ENCODE results near the gene NBR1.
"Not testable (repeated sequence)": the region's sequence is repeated elsewhere in the genome, so short reads cannot be mapped to it uniquely, and the experiment has no call there.

Gene NBR1

GRCh38 chr17:43165971-43166370 is 5.0 kb upstream of the NBR1 start:
- not testable (repeated sequence) for H3K4me3 ChIP-seq (ENCODE audit: low read depth in 1 of 2, low read length in 2 of 2); H3K9me3 ChIP-seq (ENCODE audit: control insufficient read depth in 1 of 2, low read length in 2 of 2); H3K27ac ChIP-seq (ENCODE audit: low read length); H3K36me3 ChIP-seq (ENCODE audit: control insufficient read depth in 1 of 2, insufficient read depth in 2 of 2, low read length in 2 of 2); H3K27me3 ChIP-seq (ENCODE audit: low read depth, low read length)
- H3K4me1 ChIP-seq (ENCODE audit: control insufficient read depth in 1 of 2, insufficient read depth in 2 of 2, low read length in 2 of 2): peaks cover 0 to 10% of the 10 kb centered on the region in 2 donors

DNA sequence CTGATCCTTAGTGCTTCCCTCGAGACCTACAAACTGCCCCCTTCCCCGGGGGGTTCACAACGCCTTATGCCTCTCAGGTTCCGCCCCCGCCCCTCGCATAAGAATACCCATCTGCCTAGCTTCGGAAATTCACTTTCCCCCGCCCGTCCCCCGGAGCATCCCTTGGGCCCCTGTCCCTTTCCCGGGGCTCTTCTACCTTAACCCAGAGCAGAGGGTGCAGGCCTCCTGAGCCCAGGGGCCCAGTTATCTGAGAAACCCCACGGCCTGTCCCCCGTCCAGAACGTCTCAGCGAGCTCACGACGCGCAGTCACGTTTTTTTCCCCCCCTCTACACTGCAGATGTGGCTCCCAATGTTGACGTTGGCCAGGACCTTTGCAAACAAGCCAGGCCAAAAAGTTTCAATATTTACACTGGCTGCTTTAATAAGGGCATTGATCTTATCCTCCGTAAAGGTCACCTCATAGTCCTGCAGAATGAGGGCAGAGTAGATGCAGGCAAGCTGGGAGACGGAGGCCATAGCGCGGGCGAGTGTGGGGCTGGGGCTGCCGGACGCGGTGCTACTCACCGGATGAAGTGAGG is 1.4 kb upstream of the NBR1 start:
- Histone ChIP-seq H3K27me3 (ENCODE audit: low read depth, low read length) (no peaks in the 10 kb centered on the region), H3K36me3 (ENCODE audit: control insufficient read depth in 1 of 2, insufficient read depth in 2 of 2, low read length in 2 of 2) (peaks cover 0 to 19% of the 10 kb centered on the region in 2 donors), H3K4me3 (ENCODE audit: low read depth in 1 of 2, low read length in 2 of 2) (peak overlapping the region; percentile 84 to 85), H3K4me1 (ENCODE audit: control insufficient read depth in 1 of 2, insufficient read depth in 2 of 2, low read length in 2 of 2) (peaks cover 4 to 28% of the 10 kb centered on the region in 2 donors), H3K27ac (ENCODE audit: low read length) (peak overlapping the region; percentile 99), H3K9me3 (ENCODE audit: control insufficient read depth in 1 of 2, low read length in 2 of 2) (no peaks in the 10 kb centered on the region)

GRCh38 chr17:43170140-43170765 is 761 bp upstream of the NBR1 start:
- H3K4me1 ChIP-seq (ENCODE audit: control insufficient read depth in 1 of 2, insufficient read depth in 2 of 2, low read length in 2 of 2): peaks cover 4 to 31% of the 10 kb centered on the region in 2 donors
- H3K9me3 ChIP-seq (ENCODE audit: control insufficient read depth in 1 of 2, low read length in 2 of 2): no peaks in the 10 kb centered on the region
- peaks cover 0 to 19% of the 10 kb centered on the region in 2 donors for H3K36me3 ChIP-seq (ENCODE audit: control insufficient read depth in 1 of 2, insufficient read depth in 2 of 2, low read length in 2 of 2)
- H3K27ac ChIP-seq (ENCODE audit: low read length): peak overlapping the region; percentile 99
- peak overlapping the region; percentile 84 to 85 for H3K4me3 ChIP-seq (ENCODE audit: low read depth in 1 of 2, low read length in 2 of 2)
- H3K27me3 ChIP-seq (ENCODE audit: low read depth, low read length): no peaks in the 10 kb centered on the region

DNA sequence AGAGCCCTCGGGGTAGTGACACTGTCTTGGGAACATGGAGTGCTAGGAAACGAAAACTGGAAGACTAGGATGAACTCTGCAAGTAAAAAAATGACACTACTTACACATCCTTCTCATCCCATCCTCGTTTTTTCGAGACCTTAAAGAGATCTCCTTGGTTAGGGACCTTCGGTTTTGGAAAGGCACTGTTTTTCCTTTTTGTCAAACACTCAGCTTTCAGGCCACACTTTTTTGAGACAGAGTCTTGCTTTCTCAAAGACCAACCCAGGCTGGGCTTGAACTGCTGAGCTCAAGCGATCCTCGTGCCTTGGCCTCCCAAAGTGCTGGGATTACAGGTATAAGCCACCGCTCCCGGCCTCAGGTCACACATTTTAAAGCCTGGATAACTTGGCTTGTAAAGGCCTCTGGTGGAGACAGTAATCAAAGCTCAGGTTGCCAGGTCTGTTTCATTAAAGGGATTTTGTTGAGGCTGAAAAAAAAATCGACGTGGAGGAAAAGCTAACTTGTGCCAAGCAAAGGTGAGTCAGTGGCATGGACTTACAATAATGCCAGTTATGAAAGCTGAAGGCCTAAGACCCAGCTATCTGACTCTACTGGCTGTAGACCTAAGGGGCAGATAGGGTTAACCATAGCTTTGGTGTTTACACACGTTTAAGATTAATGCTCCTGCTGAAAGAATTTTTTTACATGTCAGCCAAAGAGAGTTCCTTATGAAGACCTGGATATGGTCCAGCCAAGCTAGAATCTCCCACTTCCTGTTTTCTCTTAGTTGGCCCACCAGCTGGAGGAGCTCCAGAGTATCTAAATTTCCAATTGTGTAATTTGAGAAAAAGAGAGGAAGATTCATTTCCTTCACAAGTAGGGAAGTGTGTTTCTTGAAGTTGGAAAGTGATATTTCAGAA is 823 bp downstream of the NBR1 start:
- peaks cover 9 to 21% of the 10 kb centered on the region in 2 donors for H3K36me3 ChIP-seq (ENCODE audit: control insufficient read depth in 1 of 2, insufficient read depth in 2 of 2, low read length in 2 of 2)
- peak overlapping the region; percentile 84 to 85 for H3K4me3 ChIP-seq (ENCODE audit: low read depth in 1 of 2, low read length in 2 of 2)
- peak overlapping the region; percentile 99 for H3K27ac ChIP-seq (ENCODE audit: low read length)
- H3K4me1 ChIP-seq (ENCODE audit: control insufficient read depth in 1 of 2, insufficient read depth in 2 of 2, low read length in 2 of 2): peaks cover 13 to 47% of the 10 kb centered on the region in 2 donors
- no peaks in the 10 kb centered on the region for H3K27me3 ChIP-seq (ENCODE audit: low read depth, low read length)
- no peaks in the 10 kb centered on the region for H3K9me3 ChIP-seq (ENCODE audit: control insufficient read depth in 1 of 2, low read length in 2 of 2)

DNA sequence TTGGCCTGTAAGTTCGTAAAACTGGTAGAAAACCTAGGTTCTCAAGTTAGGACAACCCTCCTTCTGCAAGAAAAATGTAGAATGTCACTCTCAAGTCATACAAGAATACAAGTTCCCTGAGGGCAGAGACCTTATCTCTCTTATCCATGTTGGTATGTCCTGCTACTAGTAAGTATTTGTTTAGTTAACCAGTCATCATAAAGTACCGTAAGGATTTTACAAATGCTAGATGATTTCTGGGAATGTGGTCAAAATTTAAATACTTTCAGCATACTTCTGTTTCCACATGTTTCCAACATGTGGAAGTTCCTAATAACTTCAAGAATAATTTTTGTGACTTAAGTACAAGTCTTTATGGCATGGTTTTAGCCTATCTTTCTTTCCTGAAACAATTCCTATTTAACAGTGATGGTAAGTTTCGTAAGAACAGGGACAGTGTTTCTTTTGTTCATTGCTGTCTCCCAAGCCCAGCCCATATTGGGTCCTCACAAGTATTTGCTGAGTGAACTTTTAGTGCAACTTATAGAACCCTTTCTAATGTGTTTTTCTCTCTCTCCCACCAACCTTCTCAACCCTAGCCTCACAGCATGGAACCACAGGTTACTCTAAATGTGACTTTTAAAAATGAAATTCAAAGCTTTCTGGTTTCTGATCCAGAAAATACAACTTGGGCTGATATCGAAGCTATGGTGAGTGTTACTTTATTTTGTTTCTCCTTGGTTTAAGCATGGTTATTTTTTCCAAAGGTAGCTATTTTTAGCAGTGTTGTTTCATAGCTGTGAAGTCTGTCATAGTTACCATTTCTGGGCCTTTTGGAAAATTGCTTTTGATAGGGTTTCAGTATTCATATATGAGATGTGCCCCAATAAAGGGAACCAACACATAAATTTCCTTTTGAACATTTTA is 4.5 kb downstream of the NBR1 start:
- no peaks in the 10 kb centered on the region for H3K27me3 ChIP-seq (ENCODE audit: low read depth, low read length)
- H3K4me1 ChIP-seq (ENCODE audit: control insufficient read depth in 1 of 2, insufficient read depth in 2 of 2, low read length in 2 of 2): peaks cover 13 to 44% of the 10 kb centered on the region in 2 donors
- peaks cover 35 to 43% of the 10 kb centered on the region in 2 donors for H3K36me3 ChIP-seq (ENCODE audit: control insufficient read depth in 1 of 2, insufficient read depth in 2 of 2, low read length in 2 of 2)
- H3K9me3 ChIP-seq (ENCODE audit: control insufficient read depth in 1 of 2, low read length in 2 of 2): no peaks in the 10 kb centered on the region
- peak overlapping the region; percentile 85 for H3K27ac ChIP-seq (ENCODE audit: low read length)
- peak overlapping the region in 1 of 2 donors; percentile 22 for H3K4me3 ChIP-seq (ENCODE audit: low read depth in 1 of 2, low read length in 2 of 2)

DNA sequence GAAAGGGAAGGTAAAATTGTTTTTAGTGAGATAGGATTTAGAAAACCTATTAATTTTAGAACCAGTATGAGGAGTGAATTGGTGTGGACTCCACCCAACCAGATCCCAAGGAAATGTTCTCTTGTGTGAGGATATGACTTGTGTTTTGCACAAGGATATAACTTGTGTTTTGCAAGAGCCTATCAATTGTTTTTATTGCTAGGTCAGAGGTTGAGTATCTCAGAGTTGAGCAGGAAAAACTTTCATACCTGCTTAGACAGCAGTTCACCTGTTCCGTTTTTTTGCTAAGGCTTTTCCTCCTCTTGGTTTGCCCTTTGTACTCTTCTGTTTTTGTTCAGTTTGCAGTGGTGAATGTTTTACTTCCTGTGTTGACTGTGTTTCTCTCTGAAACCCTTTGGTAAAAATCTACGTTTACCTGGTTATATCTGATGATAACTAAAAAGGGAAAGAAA is 5.1 kb downstream of the NBR1 start:
- peak overlapping the region; percentile 85 for H3K27ac ChIP-seq (ENCODE audit: low read length)

GRCh38 chr17:43183921-43184320 is 12.9 kb downstream of the NBR1 start:
- Histone ChIP-seq H3K9me3 (ENCODE audit: control insufficient read depth in 1 of 2, low read length in 2 of 2) (no peaks in the 10 kb centered on the region), H3K4me1 (ENCODE audit: control insufficient read depth in 1 of 2, insufficient read depth in 2 of 2, low read length in 2 of 2) (no peaks in the 10 kb centered on the region), H3K27me3 (ENCODE audit: low read depth, low read length) (no peaks in the 10 kb centered on the region), H3K4me3 (ENCODE audit: low read depth in 1 of 2, low read length in 2 of 2) (no peak overlapping the region), H3K27ac (ENCODE audit: low read length) (no peak overlapping the region), H3K36me3 (ENCODE audit: control insufficient read depth in 1 of 2, insufficient read depth in 2 of 2, low read length in 2 of 2) (peaks cover 21 to 44% of the 10 kb centered on the region in 2 donors)

More for the DNA sequence above, 5.1 kb downstream of the NBR1 start:
- no peaks in the 10 kb centered on the region for H3K9me3 ChIP-seq (ENCODE audit: control insufficient read depth in 1 of 2, low read length in 2 of 2)
- no peaks in the 10 kb centered on the region for H3K27me3 ChIP-seq (ENCODE audit: low read depth, low read length)
- peaks cover 35 to 43% of the 10 kb centered on the region in 2 donors for H3K36me3 ChIP-seq (ENCODE audit: control insufficient read depth in 1 of 2, insufficient read depth in 2 of 2, low read length in 2 of 2)
- peaks cover 13 to 44% of the 10 kb centered on the region in 2 donors for H3K4me1 ChIP-seq (ENCODE audit: control insufficient read depth in 1 of 2, insufficient read depth in 2 of 2, low read length in 2 of 2)
- peak overlapping the region in 1 of 2 donors; percentile 22 for H3K4me3 ChIP-seq (ENCODE audit: low read depth in 1 of 2, low read length in 2 of 2)

DNA sequence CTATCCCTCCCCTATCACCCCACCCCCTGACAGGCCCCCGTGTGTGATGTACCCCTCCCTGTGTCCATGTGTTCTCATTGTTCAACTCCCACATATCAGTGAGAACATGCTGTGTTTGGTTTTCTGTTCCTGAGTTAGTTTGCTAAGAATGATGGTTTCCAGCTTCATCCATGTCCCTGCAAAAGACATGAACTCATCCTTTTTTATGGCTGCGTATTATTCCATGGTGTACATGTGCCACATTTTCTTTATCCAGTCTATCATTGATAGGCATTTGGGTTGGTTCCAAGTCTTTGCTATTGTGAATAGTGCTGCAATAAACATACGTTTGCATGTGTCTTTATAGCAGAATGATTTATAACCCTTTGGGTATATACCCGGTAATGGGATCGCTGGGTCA is 15.6 kb downstream of the NBR1 start:
- H3K9me3 ChIP-seq (ENCODE audit: control insufficient read depth in 1 of 2, low read length in 2 of 2); H3K27ac ChIP-seq (ENCODE audit: low read length); H3K4me3 ChIP-seq (ENCODE audit: low read depth in 1 of 2, low read length in 2 of 2); H3K4me1 ChIP-seq (ENCODE audit: control insufficient read depth in 1 of 2, insufficient read depth in 2 of 2, low read length in 2 of 2); H3K27me3 ChIP-seq (ENCODE audit: low read depth, low read length): not testable (repeated sequence)
- peaks cover 32 to 59% of the 10 kb centered on the region in 2 donors for H3K36me3 ChIP-seq (ENCODE audit: control insufficient read depth in 1 of 2, insufficient read depth in 2 of 2, low read length in 2 of 2)

DNA sequence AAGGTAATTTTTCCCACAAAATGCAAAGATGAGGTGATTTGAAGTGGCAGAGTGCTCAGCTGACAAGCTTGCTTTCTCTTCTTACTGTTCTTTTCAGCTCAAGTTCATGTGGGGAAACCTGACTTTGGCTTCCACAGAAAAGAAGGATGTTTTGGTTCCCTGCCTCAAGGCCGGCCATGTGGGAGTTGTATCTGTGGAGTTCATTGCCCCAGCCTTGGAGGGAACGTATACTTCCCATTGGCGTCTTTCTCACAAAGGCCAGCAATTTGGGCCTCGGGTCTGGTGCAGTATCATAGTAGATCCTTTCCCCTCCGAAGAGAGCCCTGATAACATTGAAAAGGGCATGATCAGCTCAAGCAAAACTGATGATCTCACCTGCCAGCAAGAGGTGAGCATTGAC is 22.2 kb downstream of the NBR1 start:
- Histone ChIP-seq H3K27ac (ENCODE audit: low read length) (no peak overlapping the region), H3K4me3 (ENCODE audit: low read depth in 1 of 2, low read length in 2 of 2) (no peak overlapping the region), H3K4me1 (ENCODE audit: control insufficient read depth in 1 of 2, insufficient read depth in 2 of 2, low read length in 2 of 2) (no peaks in the 10 kb centered on the region), H3K9me3 (ENCODE audit: control insufficient read depth in 1 of 2, low read length in 2 of 2) (no peaks in the 10 kb centered on the region), H3K36me3 (ENCODE audit: control insufficient read depth in 1 of 2, insufficient read depth in 2 of 2, low read length in 2 of 2) (peaks cover 69 to 90% of the 10 kb centered on the region in 2 donors), H3K27me3 (ENCODE audit: low read depth, low read length) (no peaks in the 10 kb centered on the region)

DNA sequence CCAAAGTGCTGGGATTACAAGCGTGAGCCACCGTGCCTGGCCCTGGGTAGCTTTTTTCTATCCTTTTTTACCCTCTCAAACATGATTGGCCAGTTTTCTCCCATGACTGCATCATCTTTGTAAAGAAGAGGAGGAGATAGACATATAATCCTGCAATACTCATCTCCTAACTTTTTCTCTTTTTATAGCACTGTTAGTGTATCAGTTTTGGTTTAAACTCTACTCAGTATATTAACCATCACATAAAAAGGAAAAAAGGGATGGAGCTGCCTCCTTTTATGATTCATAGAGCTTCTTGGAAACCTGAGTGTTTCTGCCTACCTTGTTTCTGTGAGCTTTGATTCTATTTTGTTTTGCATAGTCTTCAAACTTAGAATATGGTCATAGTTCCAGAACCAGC is 28.6 kb downstream of the NBR1 start:
- H3K36me3 ChIP-seq (ENCODE audit: control insufficient read depth in 1 of 2, insufficient read depth in 2 of 2, low read length in 2 of 2): peaks cover 60 to 78% of the 10 kb centered on the region in 2 donors
- H3K27me3 ChIP-seq (ENCODE audit: low read depth, low read length): no peaks in the 10 kb centered on the region
- no peak overlapping the region for H3K4me3 ChIP-seq (ENCODE audit: low read depth in 1 of 2, low read length in 2 of 2)
- H3K4me1 ChIP-seq (ENCODE audit: control insufficient read depth in 1 of 2, insufficient read depth in 2 of 2, low read length in 2 of 2): no peaks in the 10 kb centered on the region
- H3K9me3 ChIP-seq (ENCODE audit: control insufficient read depth in 1 of 2, low read length in 2 of 2): no peaks in the 10 kb centered on the region
- no peak overlapping the region for H3K27ac ChIP-seq (ENCODE audit: low read length)
